ENCODE measurements around the gene CNKSR2.
"Not testable (repeated sequence)": the region's sequence is repeated elsewhere in the genome, so short reads cannot be mapped to it uniquely, and the experiment has no call there.

The CNKSR2 gene

GRCh38 chrX:21457718-21458117 is 83.5 kb downstream of the CNKSR2 start:
- DNase-seq = no peak

DNA sequence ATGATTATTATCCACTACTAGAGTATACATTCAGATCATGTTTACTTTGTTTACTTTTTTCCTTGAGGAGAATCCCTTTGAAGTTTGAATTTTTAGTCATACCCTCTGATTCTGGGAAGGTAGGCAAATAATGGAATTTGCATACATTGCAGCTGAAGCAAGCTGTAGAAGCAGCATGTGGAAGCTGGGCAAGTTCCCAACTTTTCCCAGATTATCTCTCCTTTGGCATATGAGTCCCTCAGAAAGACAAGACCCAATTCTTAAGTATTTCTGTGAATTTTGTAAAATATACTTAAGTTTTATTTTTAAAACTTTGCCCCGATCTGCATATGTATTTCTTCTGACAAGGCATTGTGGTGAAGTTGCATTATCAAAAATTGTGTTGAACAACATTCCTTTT is 94.9 kb downstream of the CNKSR2 start:
- no peak for DNase-seq

- DNase-seq = no peak
These were observed 102.7 kb downstream of the CNKSR2 start for GRCh38 chrX:21476909-21477308.

DNA sequence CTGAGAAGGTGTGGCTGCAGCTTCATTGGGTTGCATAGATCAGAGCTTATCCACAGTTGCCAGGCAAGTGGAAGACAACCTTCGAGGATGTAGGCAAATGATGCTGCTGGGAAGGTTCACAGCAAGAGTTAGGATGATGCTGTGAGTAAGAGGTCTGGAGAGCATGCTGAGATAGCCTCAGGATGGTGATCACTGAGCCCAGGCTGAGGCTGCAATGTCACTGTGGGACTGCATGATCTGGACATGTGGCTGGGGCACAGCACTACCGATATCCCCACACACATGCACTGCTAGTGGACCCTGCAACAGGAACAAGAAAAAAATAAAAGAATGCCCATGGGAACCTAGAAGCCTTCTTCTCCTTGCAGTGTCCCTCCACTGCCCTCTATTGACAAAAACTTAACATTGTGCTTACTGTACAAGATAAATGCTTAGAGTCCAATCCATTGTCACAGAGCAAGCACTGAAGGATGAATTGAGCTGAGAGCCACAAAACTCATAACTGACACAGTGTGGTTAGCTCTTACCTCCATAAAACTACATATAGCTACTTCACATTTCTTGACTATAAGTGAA is 105.6 kb downstream of the CNKSR2 start:
- DNase-seq = peak; percentile 57

DNA sequence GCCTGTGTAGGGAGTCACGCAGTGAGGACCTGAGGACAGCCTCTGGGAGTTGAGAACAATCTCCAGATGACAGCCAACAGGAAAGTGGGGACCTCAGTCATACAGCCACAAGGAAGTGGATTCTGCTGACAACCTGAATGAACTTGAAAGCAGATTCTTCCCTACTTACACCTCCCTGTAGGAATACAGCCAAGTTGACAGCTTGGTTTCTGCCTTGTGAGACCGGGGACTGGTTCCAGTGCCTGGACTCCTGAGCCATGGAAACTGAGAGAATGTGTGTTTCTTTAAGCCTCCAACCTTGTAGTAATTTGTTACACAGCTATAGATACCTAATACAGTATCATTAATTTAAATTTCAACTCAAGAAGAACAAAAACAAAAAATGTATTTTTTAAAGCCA is 107.5 kb downstream of the CNKSR2 start:
- no peak for DNase-seq

GRCh38 chrX:21484051-21484450 is 109.8 kb downstream of the CNKSR2 start:
- DNase-seq = not testable (repeated sequence)

DNA sequence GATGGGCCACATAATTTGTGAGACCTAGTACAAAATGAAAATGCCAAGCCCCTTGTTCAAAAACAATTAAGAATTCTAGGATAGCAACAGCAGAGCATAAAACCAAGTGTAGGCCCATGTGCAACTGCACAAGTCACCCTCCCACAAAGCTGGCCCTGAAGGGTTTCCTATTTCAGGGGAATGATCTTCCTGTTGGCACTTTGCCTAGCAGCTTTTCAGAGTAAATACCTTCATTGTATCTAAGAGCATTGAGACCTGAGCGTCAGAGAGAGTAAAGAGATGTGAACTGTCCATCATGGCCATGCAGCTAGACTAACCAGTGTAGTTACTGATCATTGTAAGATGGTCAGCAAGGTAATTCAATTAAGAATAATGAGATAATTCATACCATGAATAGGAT is 113.6 kb downstream of the CNKSR2 start:
- DNase-seq = peak; percentile 82

DNA sequence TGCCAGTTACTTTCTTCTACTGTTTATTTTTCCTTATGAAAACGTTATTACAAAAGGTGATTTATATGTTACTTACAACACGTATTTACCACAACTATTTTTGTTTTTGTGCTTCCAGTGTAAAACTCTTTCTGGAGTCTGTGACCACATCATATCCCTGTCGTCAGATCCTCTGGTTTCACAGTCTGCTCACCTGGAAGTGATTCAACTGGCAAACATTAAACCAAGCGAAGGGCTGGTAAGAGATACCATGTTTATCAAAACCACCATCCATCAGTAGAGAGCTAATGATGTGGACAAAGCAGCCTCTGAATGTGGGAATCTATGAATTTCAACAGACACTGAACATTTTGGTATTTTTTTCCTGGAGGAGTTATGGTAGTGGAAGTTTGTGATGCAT is 116.1 kb downstream of the CNKSR2 start:
- no peak for DNase-seq

- peak; percentile 48 for DNase-seq
These were observed 119.1 kb downstream of the CNKSR2 start for GRCh38 chrX:21493226-21493830.

DNA sequence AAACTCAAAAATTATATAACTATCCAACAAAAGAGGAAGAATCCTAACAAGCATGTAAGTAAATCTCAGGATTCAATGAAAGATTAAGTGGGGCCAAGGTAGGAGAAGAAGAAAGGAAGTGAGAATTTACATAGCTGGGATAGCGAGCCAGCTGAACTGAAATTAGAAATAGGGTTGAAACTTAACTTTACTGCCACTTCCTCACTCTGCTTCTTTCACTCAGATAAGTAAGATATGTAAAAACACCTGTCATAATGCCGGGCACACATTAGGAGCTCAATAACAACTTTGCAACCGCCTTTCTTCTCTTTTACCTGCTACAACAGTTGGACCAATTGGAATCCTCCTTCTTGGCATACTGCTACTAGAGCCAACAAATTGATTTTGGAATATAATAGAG is 129.4 kb downstream of the CNKSR2 start:
- DNase-seq = no peak

DNA sequence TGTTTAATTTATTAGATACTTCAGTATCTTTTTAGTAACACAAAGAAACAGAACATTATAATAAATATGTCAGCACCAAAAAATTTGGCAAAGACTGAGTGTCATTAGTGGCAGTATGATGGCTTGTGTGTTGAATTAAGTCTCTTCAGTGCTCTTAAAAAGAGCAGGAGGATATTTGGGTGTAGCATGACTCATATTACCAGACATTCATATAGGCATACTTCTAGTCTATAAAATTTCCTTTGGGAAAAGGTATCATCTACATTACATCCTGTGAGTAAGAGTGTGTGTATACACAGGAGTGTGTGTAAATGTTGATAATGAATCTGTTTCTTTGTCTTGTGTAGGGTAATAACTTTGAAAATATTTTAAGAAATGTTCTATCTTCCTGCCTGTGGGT is 135.7 kb downstream of the CNKSR2 start:
- DNase-seq = peak; percentile 29

DNA sequence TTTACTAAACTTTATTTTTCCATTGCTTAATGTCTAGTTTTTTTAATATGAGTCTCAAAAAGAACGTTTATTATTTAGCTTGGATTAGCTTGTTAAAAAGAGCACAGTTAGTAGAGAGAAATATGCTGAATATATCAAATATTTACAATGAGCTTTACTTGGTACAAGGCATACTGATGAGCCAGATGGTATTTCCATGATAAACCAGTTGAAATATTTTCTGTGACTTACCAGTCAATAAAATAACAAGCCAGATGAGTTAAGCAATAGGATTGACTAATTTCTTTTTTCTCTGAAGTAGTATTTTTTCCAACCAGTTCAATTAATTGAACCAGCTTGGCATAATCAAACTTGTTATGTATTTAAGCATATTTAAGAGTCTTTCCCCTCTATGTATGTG is 149.8 kb downstream of the CNKSR2 start:
- no peak for DNase-seq

DNA sequence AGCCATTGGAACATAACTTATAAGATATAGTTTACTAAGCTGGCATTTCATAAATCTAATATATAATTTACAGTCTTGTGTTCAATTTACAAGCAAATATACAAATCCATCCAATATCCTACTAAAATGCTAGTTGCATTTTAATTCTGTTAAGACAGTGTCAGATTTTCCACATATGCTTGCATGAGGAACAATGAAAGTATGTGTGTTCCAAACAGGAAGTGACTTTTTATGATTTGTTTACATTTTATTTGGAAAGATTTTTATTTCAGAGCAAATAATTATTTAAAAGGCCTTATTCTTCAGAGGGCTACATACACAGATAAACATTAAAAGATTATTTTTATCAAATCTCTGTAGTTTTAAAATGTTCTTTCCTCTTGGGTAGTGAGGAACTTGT is 153.9 kb downstream of the CNKSR2 start:
- no peak for DNase-seq

- DNase-seq = no peak
These were observed 155.6 kb downstream of the CNKSR2 start for GRCh38 chrX:21529771-21530170.

DNA sequence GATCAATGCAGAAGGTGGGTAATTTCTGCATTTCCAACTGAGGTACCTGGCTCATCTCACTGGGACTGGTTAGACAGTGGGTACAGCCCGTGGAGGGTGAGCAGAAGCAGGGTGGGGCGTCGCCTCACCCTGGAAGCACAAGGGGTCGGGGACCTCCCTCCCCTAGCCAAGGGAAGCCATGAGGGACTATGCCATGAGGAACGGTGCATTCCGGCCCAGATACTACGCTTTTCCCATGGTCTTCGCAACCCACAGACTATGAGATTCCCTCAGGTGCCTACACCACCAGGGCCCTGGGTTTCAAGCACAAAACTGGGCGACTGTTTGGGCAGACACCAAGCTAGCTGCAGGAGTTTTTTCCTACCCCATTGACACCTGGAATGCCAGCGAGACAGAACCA is 170.4 kb downstream of the CNKSR2 start:
- DNase-seq = not testable (repeated sequence)

DNA sequence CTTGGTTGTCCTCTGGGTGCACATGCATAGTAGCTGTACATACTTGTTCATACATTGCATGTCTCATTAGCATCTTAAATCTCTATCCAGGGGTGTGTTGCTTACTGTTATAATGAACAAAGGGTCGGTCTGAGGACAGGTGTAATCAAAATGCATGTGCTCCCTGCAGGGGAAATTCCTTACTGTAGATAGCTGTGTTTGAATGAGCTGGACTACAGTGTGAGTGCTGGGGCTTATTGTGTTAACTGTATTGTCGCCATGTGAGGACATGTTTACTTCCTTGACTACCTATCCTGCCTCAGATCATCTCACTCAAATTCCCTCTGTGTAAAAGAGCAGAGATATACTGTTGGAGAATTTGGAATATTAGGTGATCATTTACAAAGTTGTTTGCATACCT is 185.2 kb downstream of the CNKSR2 start:
- no peak for DNase-seq

GRCh38 chrX:21565025-21565424 is 190.8 kb downstream of the CNKSR2 start:
- no peak for DNase-seq

DNA sequence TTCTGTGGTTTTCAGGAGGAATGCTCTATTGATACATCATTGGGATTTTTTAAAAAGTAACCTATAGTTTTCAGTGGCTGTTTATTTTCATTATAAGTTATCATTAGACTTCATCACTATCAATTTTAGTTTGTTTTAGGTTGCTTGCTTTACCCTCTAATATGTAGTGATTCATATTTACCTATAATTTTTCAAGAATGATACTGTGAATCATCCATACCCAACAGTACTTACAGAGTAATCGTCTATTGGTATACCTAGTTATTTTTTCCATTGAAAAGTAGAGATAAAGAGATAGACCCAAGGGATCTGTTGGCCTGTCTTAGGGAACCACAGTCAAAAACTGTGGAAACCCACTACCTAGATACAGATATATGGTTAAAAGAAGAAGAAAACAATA is 200.6 kb downstream of the CNKSR2 start:
- no peak for DNase-seq

GRCh38 chrX:21581479-21581878 is 207.3 kb downstream of the CNKSR2 start:
- DNase-seq = no peak

- DNase-seq = no peak
These were observed 211.8 kb downstream of the CNKSR2 start for GRCh38 chrX:21586001-21586400.

GRCh38 chrX:21590012-21590776 is 216.0 kb downstream of the CNKSR2 start:
- DNase-seq = no peak

GRCh38 chrX:21606002-21606401 is 231.8 kb downstream of the CNKSR2 start:
- no peak for DNase-seq

DNA sequence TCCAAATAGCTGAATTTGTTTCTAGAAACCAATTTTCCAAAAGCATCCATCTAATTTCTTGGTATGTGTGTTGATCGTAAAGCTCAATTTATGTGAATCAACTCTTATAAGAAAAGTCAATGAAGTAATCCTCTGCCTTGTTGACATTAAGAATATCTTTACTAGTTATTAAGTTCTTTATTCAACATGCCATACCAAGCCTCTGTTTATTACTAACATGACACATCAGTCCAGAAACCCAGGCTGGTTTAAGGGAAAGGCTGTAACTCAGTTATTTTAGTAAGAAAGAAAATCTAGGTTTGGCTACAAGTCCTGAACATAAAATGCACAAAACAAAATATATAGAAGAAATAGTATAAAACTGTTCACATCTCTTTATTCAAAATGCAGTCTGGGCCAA is 235.9 kb downstream of the CNKSR2 start:
- no peak for DNase-seq

- no peak for DNase-seq
These were observed 237.9 kb downstream of the CNKSR2 start for GRCh38 chrX:21612154-21612553.

- no peak for DNase-seq
These were observed 242.2 kb downstream of the CNKSR2 start for GRCh38 chrX:21616386-21616785.
